ENCODE results near the gene ITGA11. TPM values are rescaled to one million over a fixed set of nuclear protein-coding genes. Genes with fewer than 3 reads are reported as not detected.

Gene ITGA11
- total RNA-seq, 2 experiments from 2014 or later: 0.02 TPM; not detected in 1

GRCh38 chr15:68382286-68383007 lies 49.5 kb downstream of the ITGA11 start:
- CTCF ChIA-PET: interaction anchor here (0.9 to 5.8 kb wide), 5 partner anchors 9 to 130 kb away, joined by 3 to 48 read pairs (median 7); no protein-coding TSS in a partner anchor
- H3K27me3 Mint-ChIP-seq: peaks cover 6% of the 10 kb centered on the region
- no peak overlapping the region for H3K4me3 Mint-ChIP-seq
- no peak overlapping the region for H3K27ac Mint-ChIP-seq
- H3K36me3 Mint-ChIP-seq: no peaks in the 10 kb centered on the region
- ATAC-seq: no peak
- H3K9me3 Mint-ChIP-seq (ENCODE audit: low read depth): no peaks in the 10 kb centered on the region
- DNase-seq: no peak
- peaks cover 13% of the 10 kb centered on the region for H3K4me1 Mint-ChIP-seq

- ATAC-seq: no peak
Observed at GRCh38 chr15:68380456-68380855, 51.5 kb downstream of the ITGA11 start.

DNA sequence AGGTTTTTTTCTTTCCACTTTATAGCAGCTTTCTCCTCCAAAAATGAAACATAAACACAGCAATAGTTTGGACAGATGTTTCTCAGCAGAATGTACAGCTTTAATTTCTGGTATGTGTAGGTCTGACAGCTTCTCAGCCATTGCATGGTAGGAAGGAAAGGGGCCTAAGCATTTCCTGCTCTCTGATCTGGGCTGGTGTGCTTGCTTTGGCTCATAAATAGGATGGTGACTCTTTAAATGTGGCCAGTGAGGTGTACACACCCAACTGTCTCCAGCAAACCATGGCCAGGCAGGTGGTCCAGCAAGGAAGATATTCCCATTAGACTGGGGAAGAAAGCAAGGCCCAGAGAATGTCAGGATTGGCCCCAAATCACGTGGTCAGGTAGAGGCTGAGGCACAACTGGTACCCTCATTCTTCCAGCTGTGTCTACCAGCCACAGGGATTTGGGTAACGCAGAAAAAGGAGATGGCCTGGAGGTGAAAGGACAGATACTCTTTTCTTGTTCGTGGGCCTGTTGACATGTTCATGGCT lies 52.1 kb downstream of the ITGA11 start:
- no peaks in the 10 kb centered on the region for H3K36me3 Mint-ChIP-seq
- H3K27me3 Mint-ChIP-seq: peaks cover 3% of the 10 kb centered on the region
- H3K9me3 Mint-ChIP-seq (ENCODE audit: low read depth): no peaks in the 10 kb centered on the region
- no peak for ATAC-seq
- peak; percentile 34 for DNase-seq
- H3K4me1 Mint-ChIP-seq: peaks cover 13% of the 10 kb centered on the region
- CTCF ChIA-PET: interaction anchor here (0.9 to 2.1 kb wide), 4 partner anchors 11 to 175 kb away, joined by 3 to 11 read pairs (median 4); no protein-coding TSS in a partner anchor
- H3K4me3 Mint-ChIP-seq: no peak overlapping the region
- H3K27ac Mint-ChIP-seq: peak overlapping the region; percentile 54

More at GRCh38 chr15:68380456-68380855, 51.5 kb downstream of the ITGA11 start:
- H3K27ac Mint-ChIP-seq: no peak overlapping the region
- H3K9me3 Mint-ChIP-seq (ENCODE audit: low read depth): no peaks in the 10 kb centered on the region
- CTCF ChIA-PET: no interaction called here
- H3K4me1 Mint-ChIP-seq: peaks cover 13% of the 10 kb centered on the region
- H3K27me3 Mint-ChIP-seq: peaks cover 6% of the 10 kb centered on the region
- H3K36me3 Mint-ChIP-seq: no peaks in the 10 kb centered on the region
- no peak overlapping the region for H3K4me3 Mint-ChIP-seq
- peak; percentile 22 for DNase-seq

DNA sequence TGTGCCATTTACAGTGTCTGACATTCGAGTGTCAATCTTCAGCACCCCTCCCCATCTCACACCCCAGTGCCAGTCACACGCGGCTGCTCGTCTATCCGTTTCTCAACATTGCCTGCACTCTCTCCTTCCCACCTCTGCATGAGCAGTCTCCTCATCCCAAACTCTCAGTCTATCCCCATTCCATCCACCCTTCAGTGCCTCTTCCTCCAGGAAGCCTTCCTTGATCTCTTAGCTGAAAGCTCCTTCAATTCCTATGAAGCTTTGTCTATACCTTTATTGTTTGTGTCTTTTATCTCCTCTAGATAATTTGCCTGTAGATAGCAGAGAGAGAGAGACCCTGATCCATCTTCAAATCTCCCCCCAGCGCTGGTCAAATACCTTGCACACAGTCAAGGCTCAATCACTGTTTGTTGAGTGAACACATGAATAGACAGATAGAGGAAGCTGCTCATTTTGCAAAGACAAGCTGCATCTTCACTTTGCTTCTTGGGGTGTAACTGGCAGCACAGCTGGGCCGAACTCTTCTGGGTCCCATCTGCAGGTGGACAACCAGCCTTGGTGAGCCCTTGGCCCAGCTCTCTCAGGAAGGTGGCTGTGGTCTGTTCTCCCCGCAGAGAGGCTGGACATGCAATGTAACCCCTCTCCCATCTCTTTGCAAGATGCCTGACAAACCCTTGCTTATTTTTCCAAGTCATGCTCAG lies 52.8 kb downstream of the ITGA11 start:
- H3K4me3 Mint-ChIP-seq: no peak overlapping the region
- H3K9me3 Mint-ChIP-seq (ENCODE audit: low read depth): no peaks in the 10 kb centered on the region
- CTCF ChIA-PET: interaction anchor here (0.9 to 2.1 kb wide), 5 partner anchors 11 to 175 kb away, joined by 3 to 11 read pairs (median 4); no protein-coding TSS in a partner anchor
- no peaks in the 10 kb centered on the region for H3K36me3 Mint-ChIP-seq
- DNase-seq: peak; percentile 32
- peak overlapping the region; percentile 54 for H3K27ac Mint-ChIP-seq
- H3K27me3 Mint-ChIP-seq: peaks cover 3% of the 10 kb centered on the region
- no peak for ATAC-seq
- peaks cover 13% of the 10 kb centered on the region for H3K4me1 Mint-ChIP-seq

DNA sequence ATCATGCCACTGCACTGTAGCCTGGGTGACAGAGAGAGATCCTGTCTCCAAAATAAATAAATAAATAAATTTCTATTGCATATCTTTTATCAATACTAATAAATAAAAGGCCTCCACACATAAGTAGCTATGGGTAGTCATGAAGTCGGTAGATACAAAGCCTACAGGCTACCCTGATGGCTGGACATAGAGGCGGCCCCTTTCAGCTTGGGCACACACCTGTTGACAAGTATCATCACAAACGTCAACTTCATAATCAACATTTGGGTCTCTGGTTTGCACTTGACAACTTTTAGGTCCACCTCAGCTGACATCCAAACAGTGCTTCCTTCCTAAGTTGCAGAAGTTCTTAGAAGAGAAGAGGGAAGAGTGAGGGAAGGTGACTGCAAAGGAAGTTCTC lies 53.4 kb downstream of the ITGA11 start:
- CTCF ChIA-PET: interaction anchor here (1.4 to 2.1 kb wide), 3 partner anchors 12 to 126 kb away, joined by 3 to 11 read pairs (median 4); no protein-coding TSS in a partner anchor
- Mint-ChIP-seq H3K36me3 (no peaks in the 10 kb centered on the region), H3K9me3 (ENCODE audit: low read depth) (no peaks in the 10 kb centered on the region), H3K27ac (no peak overlapping the region), H3K4me1 (peaks cover 13% of the 10 kb centered on the region), H3K4me3 (no peak overlapping the region), H3K27me3 (peaks cover 3% of the 10 kb centered on the region)
- DNase-seq (no peak), ATAC-seq (no peak)

DNA sequence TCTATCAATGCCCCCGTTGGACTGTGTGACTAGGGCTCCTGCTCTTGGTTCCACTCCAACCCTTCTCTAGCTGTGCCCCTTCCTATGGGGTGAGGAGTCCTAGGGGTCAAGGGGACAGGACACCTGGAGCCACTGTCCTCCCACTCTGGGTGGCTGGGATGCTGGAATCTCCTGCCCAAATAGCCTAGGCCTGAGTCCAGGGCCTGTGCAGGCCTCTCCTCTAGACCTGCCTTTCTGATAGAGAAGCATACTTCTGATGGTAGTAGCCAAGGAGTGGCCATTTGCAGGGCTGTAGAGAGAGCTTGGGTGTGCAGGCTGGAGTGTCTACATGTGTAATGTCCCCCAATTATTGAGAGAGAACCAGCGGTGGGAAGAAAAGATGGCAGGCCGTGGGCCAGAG lies 54.2 kb downstream of the ITGA11 start:
- Mint-ChIP-seq H3K27ac (no peak overlapping the region), H3K36me3 (no peaks in the 10 kb centered on the region), H3K4me3 (no peak overlapping the region), H3K4me1 (peaks cover 13% of the 10 kb centered on the region), H3K27me3 (peaks cover 3% of the 10 kb centered on the region), H3K9me3 (ENCODE audit: low read depth) (no peaks in the 10 kb centered on the region)
- CTCF ChIA-PET: interaction anchor here (1.4 to 2.1 kb wide), 2 partner anchors 71 to 125 kb away, joined by 4 to 11 read pairs; no protein-coding TSS in a partner anchor
- DNase-seq (peak; percentile 23), ATAC-seq (no peak)

DNA sequence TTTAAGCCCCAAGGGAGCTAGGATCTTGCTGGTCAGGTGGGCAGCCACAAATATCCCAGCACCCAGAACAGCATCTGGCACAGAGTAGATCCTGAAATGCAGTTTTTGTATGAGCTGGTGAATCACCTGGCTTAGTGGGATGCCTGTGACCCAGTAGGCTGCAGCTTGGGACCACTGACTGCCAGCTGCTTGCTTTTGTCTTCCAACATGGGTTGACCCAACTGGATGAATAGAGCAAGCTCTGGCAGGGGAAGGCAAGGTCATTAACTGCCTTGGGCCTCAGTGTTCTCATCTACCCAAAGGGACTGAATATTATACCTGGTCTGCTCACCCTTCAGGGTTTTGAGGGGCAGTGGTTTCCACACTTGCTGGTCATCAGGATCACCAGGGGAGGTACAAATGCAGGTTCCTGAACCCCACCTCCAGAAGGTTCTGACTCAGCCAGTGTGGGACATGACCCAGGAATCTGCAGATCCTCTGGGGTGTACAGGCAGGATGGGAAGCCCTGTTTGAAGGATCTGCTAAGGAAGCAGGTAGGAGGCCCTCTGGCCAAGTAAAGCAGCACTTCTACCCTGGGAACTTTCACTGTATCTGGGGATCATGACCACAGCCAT lies 55.4 kb downstream of the ITGA11 start:
- CTCF ChIA-PET: interaction anchor here (0.8 kb wide), 1 partner anchor 162 kb away, joined by 3 read pairs; no protein-coding TSS in a partner anchor
- ATAC-seq: no peak
- Mint-ChIP-seq H3K27ac (no peak overlapping the region), H3K9me3 (ENCODE audit: low read depth) (no peaks in the 10 kb centered on the region), H3K36me3 (no peaks in the 10 kb centered on the region), H3K27me3 (no peaks in the 10 kb centered on the region), H3K4me1 (peaks cover 13% of the 10 kb centered on the region), H3K4me3 (no peak overlapping the region)
- no peak for DNase-seq

DNA sequence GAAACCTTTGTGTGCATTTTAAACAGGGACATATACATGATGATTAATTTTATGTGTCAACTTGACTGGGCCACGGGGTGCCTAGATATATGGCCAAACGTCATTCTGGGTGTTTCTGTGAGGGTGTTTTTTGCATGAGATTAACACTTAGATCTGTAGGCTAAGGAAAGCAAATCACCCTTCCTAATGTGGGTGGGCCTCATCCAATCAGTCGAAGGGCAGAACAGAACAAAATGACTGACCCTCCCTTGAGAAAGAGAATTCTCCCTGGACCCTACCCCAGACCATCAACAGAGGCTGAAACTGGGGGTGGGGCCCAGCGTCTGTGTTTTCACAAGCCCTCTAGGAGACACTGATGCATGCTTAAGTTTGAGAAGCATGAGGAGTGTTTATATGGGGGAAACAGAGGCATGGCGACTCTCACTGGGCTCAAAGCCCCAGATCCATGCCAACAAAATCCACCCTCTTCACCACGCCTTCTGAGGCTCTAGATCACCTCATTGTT lies 56.2 kb downstream of the ITGA11 start:
- Mint-ChIP-seq H3K9me3 (ENCODE audit: low read depth) (no peaks in the 10 kb centered on the region), H3K4me1 (peaks cover 13% of the 10 kb centered on the region), H3K36me3 (no peaks in the 10 kb centered on the region), H3K27me3 (no peaks in the 10 kb centered on the region), H3K27ac (no peak overlapping the region), H3K4me3 (no peak overlapping the region)
- ATAC-seq (no peak), DNase-seq (peak; percentile 15)
- CTCF ChIA-PET: interaction anchor here (0.8 kb wide), 1 partner anchor 163 kb away, joined by 3 read pairs; no protein-coding TSS in a partner anchor

- CTCF ChIA-PET: interaction anchor here (1.3 to 2.4 kb wide), 2 partner anchors 8 to 11 kb away, joined by 6 to 8 read pairs; no protein-coding TSS in a partner anchor
- Mint-ChIP-seq H3K9me3 (ENCODE audit: low read depth) (no peaks in the 10 kb centered on the region), H3K27ac (no peak overlapping the region), H3K36me3 (no peaks in the 10 kb centered on the region), H3K27me3 (no peaks in the 10 kb centered on the region), H3K4me1 (peaks cover 12% of the 10 kb centered on the region), H3K4me3 (no peak overlapping the region)
- DNase-seq (peak; percentile 8), ATAC-seq (no peak)
Observed at GRCh38 chr15:68375191-68375631, 56.8 kb downstream of the ITGA11 start.

- H3K27me3 Mint-ChIP-seq: no peaks in the 10 kb centered on the region
- H3K4me1 Mint-ChIP-seq: peaks cover 4% of the 10 kb centered on the region
- no peaks in the 10 kb centered on the region for H3K9me3 Mint-ChIP-seq (ENCODE audit: low read depth)
- DNase-seq: peak; percentile 36
- CTCF ChIA-PET: interaction anchor here (0.8 to 2.4 kb wide), 5 partner anchors 9 to 300 kb away, joined by 3 to 8 read pairs (median 3); no protein-coding TSS in a partner anchor
- H3K36me3 Mint-ChIP-seq: no peaks in the 10 kb centered on the region
- no peak overlapping the region for H3K27ac Mint-ChIP-seq
- no peak overlapping the region for H3K4me3 Mint-ChIP-seq
- no peak for ATAC-seq
Observed at GRCh38 chr15:68374168-68374745, 57.7 kb downstream of the ITGA11 start.

- H3K4me3 Mint-ChIP-seq: no peak overlapping the region
- CTCF ChIA-PET: interaction anchor here (1.2 to 2.4 kb wide), 2 partner anchors 10 to 67 kb away, joined by 3 to 8 read pairs; no protein-coding TSS in a partner anchor
- H3K27me3 Mint-ChIP-seq: no peaks in the 10 kb centered on the region
- no peak overlapping the region for H3K27ac Mint-ChIP-seq
- H3K36me3 Mint-ChIP-seq: no peaks in the 10 kb centered on the region
- no peaks in the 10 kb centered on the region for H3K4me1 Mint-ChIP-seq
- ATAC-seq: no peak
- no peaks in the 10 kb centered on the region for H3K9me3 Mint-ChIP-seq (ENCODE audit: low read depth)
- DNase-seq: peak; percentile 29
Observed at GRCh38 chr15:68373028-68373427, 58.9 kb downstream of the ITGA11 start.

DNA sequence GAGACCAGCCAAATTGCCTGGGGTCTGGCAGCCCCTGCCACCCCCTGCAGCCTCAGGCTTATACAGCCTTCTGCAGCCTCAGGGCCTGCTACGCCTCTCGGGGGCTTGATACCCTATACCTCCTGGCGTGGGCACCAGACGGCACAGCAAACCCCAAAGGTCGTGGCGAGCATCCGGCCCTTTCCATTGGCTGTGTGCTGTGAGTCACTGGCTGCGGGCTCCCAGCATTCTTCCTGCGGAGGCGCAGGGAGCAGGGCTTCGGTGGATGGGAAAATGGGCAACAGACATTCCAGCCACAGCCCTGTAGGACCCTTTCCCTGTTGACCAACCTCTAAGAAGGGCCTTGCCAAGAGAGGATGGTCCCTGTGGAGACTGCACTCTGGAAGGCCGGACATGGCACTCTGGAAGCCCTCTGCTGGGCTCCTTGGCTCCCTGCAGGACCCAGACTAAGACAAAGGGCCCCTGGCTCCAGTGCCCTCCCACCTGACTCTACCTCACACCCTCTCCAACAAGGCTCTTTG lies 59.6 kb downstream of the ITGA11 start:
- Mint-ChIP-seq H3K4me1 (no peaks in the 10 kb centered on the region), H3K9me3 (ENCODE audit: low read depth) (no peaks in the 10 kb centered on the region), H3K36me3 (no peaks in the 10 kb centered on the region), H3K4me3 (no peak overlapping the region), H3K27me3 (peaks cover 1% of the 10 kb centered on the region), H3K27ac (no peak overlapping the region)
- DNase-seq (no peak), ATAC-seq (no peak)
- CTCF ChIA-PET: interaction anchor here (2.4 kb wide), 1 partner anchor 11 kb away, joined by 8 read pairs; no protein-coding TSS in a partner anchor
